ENCODE measurements around the gene SLC1A7.

- TF ChIP-seq EP300 (conservative IDR thresholded peaks at IDR 0.05; ENCODE audit: poor library complexity, severe bottlenecking) (no peak), CTCF (IDR thresholded peaks at IDR 0.05; ENCODE audit: poor library complexity, severe bottlenecking) (no peak), MXI1 (conservative IDR thresholded peaks at IDR 0.05; ENCODE audit: poor library complexity, severe bottlenecking) (no peak), SMC3 (conservative IDR thresholded peaks at IDR 0.05; ENCODE audit: poor library complexity) (no peak), EZH2 (IDR thresholded peaks at IDR 0.05; ENCODE audit: borderline replicate concordance, insufficient read depth, low read length, poor library complexity, severe bottlenecking) (no peak), POLR2AphosphoS5 (IDR thresholded peaks at IDR 0.05) (no peak), RAD21 (conservative IDR thresholded peaks at IDR 0.05) (no peak)
Measured at GRCh38 chr1:53180226-53180625, 37.8 kb upstream of the SLC1A7 start.
